Amniotic epithelial cell (primary cell): ENCODE results near the gene SLC24A1.
"Not testable (repeated sequence)": the region's sequence is repeated elsewhere in the genome, so short reads cannot be mapped to it uniquely, and the experiment has no call there.

Experiments
- DNase-seq: peaks from one replicate; pipeline ENCODE4 v3.0.0-alpha.2; 2010; ENCODE audit warnings: low read depth

Gene SLC24A1

GRCh38 chr15:65621638-65622037 lies at the start of gene SLC24A1:
Gene SLC24A1, plus strand, starts transcription at chr15:65621938. Its CDS starts 2,143 bp downstream, at chr15:65624081.
- DNase-seq, result no peak

DNA sequence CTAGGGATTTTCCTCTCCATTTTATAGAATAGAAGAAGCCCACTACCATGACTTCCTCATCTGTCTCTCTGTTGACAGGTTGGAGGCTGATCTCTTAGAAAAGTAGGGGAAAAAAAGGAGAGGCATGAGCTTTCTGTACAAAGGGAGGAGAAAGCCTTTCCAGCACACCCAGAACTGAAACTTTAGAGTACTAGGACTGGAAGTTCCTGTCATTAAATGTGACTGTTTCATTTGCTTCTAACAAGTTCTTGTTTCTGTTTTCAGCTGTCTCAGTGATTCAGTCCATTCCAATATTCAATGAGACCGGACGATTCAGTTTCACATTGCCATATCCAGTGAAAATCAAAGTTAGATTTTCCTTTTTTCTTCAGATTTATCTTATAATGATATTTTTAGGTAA lies 49.8 kb upstream of the SLC24A1 start:
- no peak for DNase-seq

DNA sequence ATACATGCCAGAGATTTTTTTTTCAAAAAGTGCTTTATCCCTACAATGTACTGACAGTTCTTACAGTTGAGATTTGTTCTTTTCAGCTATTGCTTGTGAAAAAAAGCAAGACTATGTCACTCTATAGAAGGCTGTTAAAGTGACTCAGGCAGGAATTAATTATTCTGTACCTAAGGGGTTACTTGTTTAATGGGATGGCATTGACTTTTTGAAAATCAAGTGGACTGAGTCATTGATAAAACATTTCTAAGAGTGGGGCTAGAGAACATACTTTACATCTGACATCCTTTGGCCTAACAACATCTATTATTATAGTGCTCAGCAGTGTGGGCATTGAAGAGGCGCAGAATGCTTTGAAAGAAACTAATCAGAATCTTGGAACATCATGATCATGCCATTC lies 45.1 kb upstream of the SLC24A1 start:
- peak; percentile 53 for DNase-seq

GRCh38 chr15:65577129-65577996 lies 44.4 kb upstream of the SLC24A1 start:
- DNase-seq, result no peak

GRCh38 chr15:65578904-65579728 lies 42.6 kb upstream of the SLC24A1 start:
- no peak for DNase-seq

DNA sequence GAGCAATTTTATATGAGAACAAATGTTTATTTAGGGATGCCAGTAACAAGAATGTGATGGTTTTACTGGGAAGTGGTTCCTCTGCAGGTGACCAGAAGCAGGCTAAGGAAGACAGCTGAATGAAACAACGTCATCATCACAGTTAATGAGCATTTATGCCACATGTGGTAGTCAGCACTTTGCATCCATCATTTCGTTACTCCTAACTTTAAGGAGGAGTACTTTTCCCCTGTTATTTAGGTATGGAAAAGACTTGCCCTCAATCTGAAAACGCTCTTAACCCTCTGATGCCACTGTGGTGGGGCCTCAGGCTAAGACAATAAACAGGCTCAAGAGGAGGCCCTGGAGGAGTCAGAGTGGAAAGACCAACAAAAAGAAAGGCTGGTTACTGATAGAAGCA lies 42.0 kb upstream of the SLC24A1 start:
- no peak for DNase-seq

DNA sequence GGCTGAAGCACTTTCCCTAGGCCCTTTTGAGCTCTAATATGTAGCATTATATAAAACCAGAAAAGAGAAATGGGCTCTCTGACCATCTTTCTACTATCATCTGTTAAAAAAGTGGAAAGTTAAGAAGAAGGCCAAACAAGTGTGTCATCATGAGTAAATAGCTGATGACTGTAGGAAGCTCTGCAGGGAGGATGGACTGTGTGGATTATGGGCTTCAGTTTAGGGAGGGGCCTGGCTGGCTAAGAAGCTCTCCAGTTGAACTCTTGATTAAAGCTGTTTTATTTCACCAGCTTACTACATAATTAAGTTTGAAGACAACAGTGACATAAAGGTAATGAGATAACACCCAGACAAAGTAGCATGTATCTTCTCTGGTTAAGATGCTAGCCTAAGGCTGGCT lies 41.5 kb upstream of the SLC24A1 start:
- DNase-seq, result peak; percentile 86

DNA sequence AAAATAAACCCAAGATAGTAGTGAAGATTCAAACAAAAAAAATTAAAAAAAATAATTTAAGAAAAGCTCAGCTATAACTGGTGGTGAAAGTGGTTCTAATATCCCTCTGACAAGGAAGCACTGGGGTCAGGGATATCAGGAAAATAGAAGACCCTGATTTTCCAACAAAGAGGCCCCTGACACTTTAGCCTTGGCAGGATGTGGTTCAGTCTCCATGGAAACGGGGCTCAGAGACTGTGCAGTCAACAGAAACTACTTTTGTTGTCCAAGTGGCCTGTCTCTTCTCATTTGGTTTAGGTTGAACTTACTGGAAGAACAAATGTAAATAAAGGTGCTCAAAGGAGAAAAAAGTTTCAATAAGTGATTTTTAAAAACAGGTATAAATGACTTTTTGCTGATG lies 38.0 kb upstream of the SLC24A1 start:
- DNase-seq, result peak; percentile 55

DNA sequence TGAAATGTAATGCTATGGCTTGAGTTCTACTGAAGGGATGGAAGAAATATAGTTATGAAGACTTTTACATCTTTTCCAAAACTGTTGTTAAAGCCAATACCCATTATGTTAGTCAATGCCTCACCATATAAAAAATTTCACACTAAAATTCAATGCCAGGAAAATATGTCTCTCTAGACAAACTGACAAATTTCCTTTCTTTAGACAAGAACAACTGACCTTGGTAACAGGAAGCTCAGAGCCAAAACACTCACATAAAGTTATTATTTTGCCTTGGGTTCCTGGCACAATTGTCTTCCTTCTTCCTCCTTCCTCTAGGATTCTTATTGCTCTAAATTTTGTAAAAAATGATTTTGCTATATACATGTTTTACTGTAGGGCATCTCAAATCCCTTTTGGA lies 37.5 kb upstream of the SLC24A1 start:
- no peak for DNase-seq

DNA sequence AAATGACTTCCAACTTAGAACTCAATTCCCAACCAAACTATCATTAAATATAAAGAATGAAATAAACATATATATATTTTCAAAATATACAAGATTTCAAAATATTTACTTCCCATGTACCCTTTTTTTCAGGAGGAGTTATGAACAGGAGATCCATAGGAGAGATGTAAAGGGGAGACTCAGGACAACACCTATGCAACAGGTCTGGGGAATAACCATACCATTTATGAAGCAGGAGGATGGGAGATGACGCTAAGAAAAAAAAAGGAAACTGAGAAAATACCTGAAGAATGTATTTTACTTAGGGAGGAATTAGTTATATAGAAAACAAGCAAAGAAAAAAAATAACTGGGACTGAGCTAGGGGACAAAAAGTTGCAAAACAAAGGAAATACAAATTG lies 34.6 kb upstream of the SLC24A1 start:
- no peak for DNase-seq

- DNase-seq, result no peak
Measured at GRCh38 chr15:65595960-65596359, 25.8 kb upstream of the SLC24A1 start.

GRCh38 chr15:65598468-65598867 lies 23.3 kb upstream of the SLC24A1 start:
- no peak for DNase-seq

DNA sequence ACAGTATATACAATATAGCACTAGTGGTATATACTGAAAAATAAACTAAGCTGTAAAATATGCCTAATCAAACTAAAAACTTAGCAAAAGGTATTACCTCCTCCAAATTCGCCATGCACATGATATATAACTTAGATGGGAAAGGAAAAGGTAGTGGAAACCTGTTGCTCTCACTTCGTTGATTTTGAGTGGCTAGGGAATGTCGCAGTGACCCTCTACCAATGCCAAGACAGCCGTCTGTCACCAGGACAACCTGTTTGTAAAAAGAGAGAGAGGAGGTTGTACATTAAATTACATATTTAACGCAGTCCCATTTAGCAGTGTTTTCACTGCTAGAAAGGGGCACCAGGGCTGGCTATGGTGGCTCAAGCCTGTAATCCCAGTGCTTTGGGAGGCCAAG lies 22.1 kb upstream of the SLC24A1 start:
- DNase-seq, result no peak

GRCh38 chr15:65603134-65603533 lies 18.6 kb upstream of the SLC24A1 start:
- no peak for DNase-seq

- no peak for DNase-seq
Measured at GRCh38 chr15:65603559-65603958, 18.2 kb upstream of the SLC24A1 start.

DNA sequence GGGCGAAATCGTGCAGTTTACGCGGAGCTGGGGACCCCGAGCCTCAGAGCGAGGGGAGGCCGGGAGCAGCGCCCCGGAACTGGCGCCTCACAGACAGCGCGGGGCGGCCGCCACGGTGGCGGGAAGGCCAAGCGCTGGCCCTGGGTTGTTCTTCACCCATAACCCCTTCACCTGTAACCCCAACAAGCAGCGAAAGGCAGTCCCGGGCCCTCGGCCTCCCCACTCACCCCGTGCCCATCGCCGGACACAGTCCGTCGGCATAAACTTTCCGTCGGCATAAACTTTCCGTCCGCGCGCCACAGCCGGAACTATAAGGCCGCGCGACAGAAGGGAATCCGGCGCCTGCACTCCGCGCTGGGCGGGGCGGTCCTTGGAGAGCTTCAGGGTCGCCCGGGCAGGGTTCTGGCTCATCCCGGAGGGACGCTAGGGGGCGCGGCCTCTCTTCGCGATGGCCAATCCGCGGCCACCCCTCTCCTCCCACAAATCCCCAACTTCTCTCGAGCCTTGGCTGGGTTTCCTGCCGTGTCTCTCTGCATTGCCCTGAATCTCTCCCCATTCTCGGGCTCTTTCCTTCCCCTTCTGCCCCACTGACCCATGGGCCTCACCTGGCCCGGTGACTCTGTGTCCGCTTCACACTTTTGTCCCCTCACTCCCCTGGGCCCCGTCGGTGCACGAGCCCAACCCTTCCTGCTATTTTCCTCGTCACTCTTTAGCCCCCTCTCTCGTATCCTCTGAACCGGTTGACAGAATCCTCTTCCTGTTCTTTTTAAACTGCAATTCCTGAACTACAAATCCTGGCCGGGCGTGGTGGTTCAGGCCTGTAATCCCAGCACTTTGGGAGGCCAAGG lies 10.6 kb upstream of the SLC24A1 start, which contains the start of gene INTS14:
Gene INTS14, minus strand, starts transcription at position 261 of the 848 bp plus-strand sequence. CDS start 3,751 bp downstream, outside the sequence.
- peak; percentile 94 for DNase-seq

- DNase-seq, result no peak
Measured at GRCh38 chr15:65611888-65612615, 9.7 kb upstream of the SLC24A1 start.

DNA sequence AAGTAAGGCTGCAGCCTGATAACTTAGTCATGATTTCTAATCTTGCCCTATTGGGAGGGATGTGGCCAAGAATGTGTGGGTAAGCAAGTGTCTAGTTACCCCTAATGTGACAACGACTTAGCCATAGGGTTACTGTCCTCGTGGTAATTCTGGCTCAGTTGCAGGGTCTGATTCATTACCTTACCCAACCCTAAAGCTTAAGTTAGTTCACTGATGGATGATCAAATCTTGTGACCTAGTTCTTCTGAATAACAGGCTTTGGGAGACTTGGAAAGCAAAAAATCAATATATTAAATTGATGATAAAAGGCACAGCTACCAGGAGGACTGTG lies 9.2 kb upstream of the SLC24A1 start:
- peak; percentile 9 for DNase-seq

- no peak for DNase-seq
Measured at GRCh38 chr15:65612949-65613744, 8.6 kb upstream of the SLC24A1 start.

- DNase-seq, result not testable (repeated sequence)
Measured at GRCh38 chr15:65615887-65616286, 5.9 kb upstream of the SLC24A1 start.
